Measurements from ENCODE around the gene CPT1C. TPM values are rescaled to one million over a fixed set of nuclear protein-coding genes. Genes with fewer than 3 reads are reported as not detected.

Gene CPT1C
- total RNA-seq, 1 donor from 2014 or later = 33.6 TPM

DNA sequence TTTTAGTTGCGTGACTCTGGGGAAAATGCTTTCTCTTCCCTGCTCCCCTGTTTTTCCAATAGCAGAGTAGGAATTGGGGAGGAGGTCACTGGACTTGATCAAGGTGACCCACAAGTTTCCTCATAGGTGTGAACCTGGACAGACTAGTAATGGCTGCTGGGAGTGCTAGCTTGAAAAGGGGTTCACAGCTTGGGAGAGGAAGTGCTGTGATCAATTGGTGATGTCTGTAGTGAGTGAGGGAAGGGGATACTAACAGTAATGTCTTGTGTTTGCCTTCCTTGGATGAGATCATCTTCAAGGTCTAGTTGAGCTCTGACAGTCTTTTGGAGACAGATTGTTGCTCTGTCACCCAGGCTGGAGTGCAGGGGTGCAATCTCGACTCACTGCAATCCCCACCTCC is 23.4 kb upstream of the CPT1C start:
- no peak overlapping the region for H3K9ac ChIP-seq (ENCODE audit: low read length)
- FAIRE-seq = no peak
- peaks cover 12% of the 10 kb centered on the region for H3K36me3 Mint-ChIP-seq (ENCODE audit: low read depth, unreplicated experiment)

GRCh38 chr19:49669516-49669915 is 21.4 kb upstream of the CPT1C start:
- no peaks in the 10 kb centered on the region for H3K27me3 Mint-ChIP-seq (ENCODE audit: low read depth, unreplicated experiment)
- no peak for FAIRE-seq
- Histone ChIP-seq H3K9ac (ENCODE audit: low read length) (no peak overlapping the region), H3K4me3 (ENCODE audit: insufficient read depth, low read depth, low read length) (no peak overlapping the region), H3K4me2 (ENCODE audit: low read length) (no peak overlapping the region), H3K27me3 (ENCODE audit: insufficient read depth, low read length) (no peaks in the 10 kb centered on the region), H2AFZ (ENCODE audit: low read depth, low read length) (no peak overlapping the region), H3K79me2 (ENCODE audit: insufficient read depth, low read length) (peaks cover 26% of the 10 kb centered on the region), H4K20me1 (ENCODE audit: insufficient read depth, low read length) (no peaks in the 10 kb centered on the region), H3K4me1 (ENCODE audit: insufficient read depth, low read length) (peaks cover 19% of the 10 kb centered on the region), H3K9me3 (ENCODE audit: insufficient read depth, low read depth, low read length) (no peaks in the 10 kb centered on the region), H3K27ac (ENCODE audit: low read depth, low read length) (no peak overlapping the region), H3K36me3 (ENCODE audit: insufficient read depth, low read length) (no peaks in the 10 kb centered on the region)
- H3K27ac Mint-ChIP-seq (ENCODE audit: unreplicated experiment) = peak overlapping the region; percentile 41
- no peak for DNase-seq (ENCODE audit: low read depth)
- H3K4me1 Mint-ChIP-seq (ENCODE audit: low read depth, unreplicated experiment) = peaks cover 6% of the 10 kb centered on the region
- no peaks in the 10 kb centered on the region for H3K9me3 Mint-ChIP-seq (ENCODE audit: unreplicated experiment)
- TF ChIP-seq CTCF (IDR thresholded peaks at IDR 0.05; ENCODE audit: insufficient read depth, low read depth, low read length) (no peak), EZH2 (IDR thresholded peaks at IDR 0.05; ENCODE audit: insufficient read depth, low read length) (no peak)
- H3K36me3 Mint-ChIP-seq (ENCODE audit: low read depth, unreplicated experiment) = peaks cover 8% of the 10 kb centered on the region
- H3K4me3 Mint-ChIP-seq (ENCODE audit: unreplicated experiment) = no peak overlapping the region

More for the DNA sequence above, 23.4 kb upstream of the CPT1C start:
- Histone ChIP-seq H2AFZ (ENCODE audit: low read depth, low read length) (no peak overlapping the region), H3K27me3 (ENCODE audit: insufficient read depth, low read length) (no peaks in the 10 kb centered on the region), H3K36me3 (ENCODE audit: insufficient read depth, low read length) (peaks cover 6% of the 10 kb centered on the region), H3K27ac (ENCODE audit: low read depth, low read length) (no peak overlapping the region), H3K79me2 (ENCODE audit: insufficient read depth, low read length) (peaks cover 41% of the 10 kb centered on the region), H3K4me1 (ENCODE audit: insufficient read depth, low read length) (peaks cover 26% of the 10 kb centered on the region), H3K9me3 (ENCODE audit: insufficient read depth, low read depth, low read length) (no peaks in the 10 kb centered on the region), H3K4me3 (ENCODE audit: insufficient read depth, low read depth, low read length) (no peak overlapping the region), H3K4me2 (ENCODE audit: low read length) (peak overlapping the region; percentile 94), H4K20me1 (ENCODE audit: insufficient read depth, low read length) (peaks cover 17% of the 10 kb centered on the region)
- DNase-seq (ENCODE audit: low read depth) = no peak
- H3K4me3 Mint-ChIP-seq (ENCODE audit: unreplicated experiment) = peak overlapping the region; percentile 100
- H3K4me1 Mint-ChIP-seq (ENCODE audit: low read depth, unreplicated experiment) = peaks cover 9% of the 10 kb centered on the region
- H3K9me3 Mint-ChIP-seq (ENCODE audit: unreplicated experiment) = no peaks in the 10 kb centered on the region
- peak overlapping the region; percentile 55 for H3K27ac Mint-ChIP-seq (ENCODE audit: unreplicated experiment)
- no peak for TF ChIP-seq EZH2 (IDR thresholded peaks at IDR 0.05; ENCODE audit: insufficient read depth, low read length)
- no peak for TF ChIP-seq CTCF (IDR thresholded peaks at IDR 0.05; ENCODE audit: insufficient read depth, low read depth, low read length)
- H3K27me3 Mint-ChIP-seq (ENCODE audit: low read depth, unreplicated experiment) = no peaks in the 10 kb centered on the region

DNA sequence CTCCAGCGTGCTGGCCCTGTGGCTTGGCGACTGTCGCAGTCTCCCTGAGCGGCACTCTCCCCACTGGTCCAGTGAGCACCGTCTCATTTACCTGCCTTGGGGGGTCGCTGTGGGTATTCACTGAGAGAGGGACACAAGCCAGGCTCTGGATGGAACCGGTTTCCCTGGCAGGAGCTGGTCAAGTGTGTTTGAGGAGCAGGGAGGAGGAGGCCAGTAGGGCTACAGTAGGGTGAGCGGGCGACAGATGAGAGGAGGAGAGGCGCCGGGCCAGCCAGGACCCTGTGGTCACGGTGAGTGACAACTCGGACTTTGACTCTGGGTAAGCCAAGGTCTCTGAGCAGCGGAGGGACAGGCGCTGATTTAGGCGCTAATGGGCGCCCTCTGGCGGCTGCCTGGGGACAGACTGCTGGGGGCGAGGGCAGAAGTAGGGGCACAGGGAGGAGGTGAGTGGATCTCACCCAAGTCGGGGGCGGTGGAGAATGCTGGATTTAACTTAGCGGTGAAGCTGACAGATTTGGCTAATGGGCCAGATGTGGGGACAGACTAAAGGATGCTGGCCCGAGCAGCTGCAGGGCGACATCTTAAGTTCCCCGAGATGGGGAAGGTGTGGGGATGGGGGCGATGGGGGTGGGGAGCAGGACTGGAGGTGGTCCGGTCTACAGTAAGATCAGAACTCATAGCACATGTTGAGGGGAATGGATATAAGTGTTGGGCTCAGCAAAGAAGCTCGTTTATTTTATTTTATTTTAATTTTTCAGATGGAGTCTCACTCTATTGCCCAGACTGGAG is 18.6 kb upstream of the CPT1C start:
- FAIRE-seq (no peak), DNase-seq (ENCODE audit: low read depth) (peak; percentile 31)
- H3K4me2 ChIP-seq (ENCODE audit: low read length) = peak overlapping the region; percentile 81
- peak overlapping the region; percentile 88 for H2AFZ ChIP-seq (ENCODE audit: low read depth, low read length)
- Mint-ChIP-seq H3K9me3 (ENCODE audit: unreplicated experiment) (no peaks in the 10 kb centered on the region), H3K4me1 (ENCODE audit: low read depth, unreplicated experiment) (peaks cover 2% of the 10 kb centered on the region), H3K27ac (ENCODE audit: unreplicated experiment) (peak overlapping the region; percentile 18), H3K36me3 (ENCODE audit: low read depth, unreplicated experiment) (peaks cover 7% of the 10 kb centered on the region), H3K27me3 (ENCODE audit: low read depth, unreplicated experiment) (no peaks in the 10 kb centered on the region), H3K4me3 (ENCODE audit: unreplicated experiment) (peak overlapping the region; percentile 75)
- H3K79me2 ChIP-seq (ENCODE audit: insufficient read depth, low read length) = peaks cover 9% of the 10 kb centered on the region
- peak overlapping the region; percentile 71 for H3K9ac ChIP-seq (ENCODE audit: low read length)
- peak; percentile 93 for TF ChIP-seq CTCF (IDR thresholded peaks at IDR 0.05; ENCODE audit: insufficient read depth, low read depth, low read length)
- TF ChIP-seq EZH2 (IDR thresholded peaks at IDR 0.05; ENCODE audit: insufficient read depth, low read length) = no peak
- H3K27me3 ChIP-seq (ENCODE audit: insufficient read depth, low read length) = no peaks in the 10 kb centered on the region
- no peak overlapping the region for H3K27ac ChIP-seq (ENCODE audit: low read depth, low read length)
- no peaks in the 10 kb centered on the region for H3K9me3 ChIP-seq (ENCODE audit: insufficient read depth, low read depth, low read length)
- peak overlapping the region; percentile 37 for H3K4me3 ChIP-seq (ENCODE audit: insufficient read depth, low read depth, low read length)
- no peaks in the 10 kb centered on the region for H3K36me3 ChIP-seq (ENCODE audit: insufficient read depth, low read length)
- no peaks in the 10 kb centered on the region for H4K20me1 ChIP-seq (ENCODE audit: insufficient read depth, low read length)
- peaks cover 5% of the 10 kb centered on the region for H3K4me1 ChIP-seq (ENCODE audit: insufficient read depth, low read length)

Data from astrocyte (in vitro differentiated cells and primary cell).